GM12891 (cell line): ENCODE data around the gene THSD7B.

Experiments used
- POLR2A ChIP-seq: IDR thresholded peaks from 2 replicates; pipeline ENCODE4 v1.6.1; 2011; ENCODE audit warnings: low read depth, low read length, control low read depth
- POLR2AphosphoS5 ChIP-seq: IDR thresholded peaks from 2 replicates; pipeline ENCODE4 v1.6.1; 2011; ENCODE audit warnings: low read depth, low read length, control low read depth
- SPI1 ChIP-seq: IDR thresholded peaks from 2 replicates; pipeline ENCODE4 v1.6.1; 2011; ENCODE audit warnings: low read depth, low read length, control low read depth
- TAF1 ChIP-seq: IDR thresholded peaks from 2 replicates; pipeline ENCODE4 v1.6.1; 2011; ENCODE audit warnings: low read depth, low read length, control low read depth

- TF ChIP-seq POLR2A, result no peak
- no peak for TF ChIP-seq SPI1
- no peak for TF ChIP-seq TAF1
- no peak for TF ChIP-seq POLR2AphosphoS5
Observed at GRCh38 chr2:137381731-137382130, 616.4 kb downstream of the THSD7B start.
